Effector memory CD4-positive, alpha-beta T cell (primary cell): ENCODE measurements around the gene DPY19L2.
"Not testable (repeated sequence)": the region's sequence is repeated elsewhere in the genome, so short reads cannot be mapped to it uniquely, and the experiment has no call there.

Source experiments
- DNase-seq, 3 donors: peaks; one replicate each; pipeline ENCODE4 v3.0.0-alpha.2; 2020
- H3K27ac ChIP-seq: 2 replicates; pipeline ENCODE4 v1.7.0; 2013; ENCODE audit warnings: mild to moderate bottlenecking, low read length, moderate library complexity; ENCODE audit not compliant: insufficient read depth, poor library complexity, severe bottlenecking
- H3K27me3 ChIP-seq: replicated peaks from 2 replicates; pipeline ENCODE4 v1.7.0; 2013; ENCODE audit warnings: mild to moderate bottlenecking, low read length; ENCODE audit not compliant: insufficient read depth, control insufficient read depth, poor library complexity, severe bottlenecking
- H3K36me3 ChIP-seq: 2 replicates; pipeline ENCODE4 v1.7.0; 2013; ENCODE audit warnings: mild to moderate bottlenecking, low read length, moderate library complexity; ENCODE audit not compliant: control insufficient read depth, insufficient read depth
- H3K4me1 ChIP-seq: 2 replicates; pipeline ENCODE4 v1.7.0; 2013; ENCODE audit warnings: low read length, mild to moderate bottlenecking; ENCODE audit not compliant: control insufficient read depth, insufficient read depth, poor library complexity, severe bottlenecking
- H3K4me3 ChIP-seq: 2 replicates; pipeline ENCODE4 v1.7.0; 2013; ENCODE audit warnings: low read length, low read depth, mild to moderate bottlenecking; ENCODE audit not compliant: insufficient read depth, poor library complexity, severe bottlenecking
- H3K9me3 ChIP-seq: 2 replicates; pipeline ENCODE4 v1.7.0; 2013; ENCODE audit warnings: mild to moderate bottlenecking, low read length, moderate library complexity; ENCODE audit not compliant: control insufficient read depth

DPY19L2 gene

GRCh38 chr12:63549034-63549433, 119.3 kb downstream of the DPY19L2 start:
- H3K36me3 ChIP-seq, H3K27me3 ChIP-seq, H3K4me1 ChIP-seq, DNase-seq, H3K4me3 ChIP-seq, H3K9me3 ChIP-seq, H3K27ac ChIP-seq: not testable (repeated sequence)

GRCh38 chr12:63545298-63545916, 122.9 kb downstream of the DPY19L2 start:
- not testable (repeated sequence) for DNase-seq

GRCh38 chr12:63538656-63539055, 129.6 kb downstream of the DPY19L2 start:
- not testable (repeated sequence) for H3K9me3 ChIP-seq, DNase-seq, H3K36me3 ChIP-seq, H3K4me1 ChIP-seq, H3K4me3 ChIP-seq, H3K27ac ChIP-seq, H3K27me3 ChIP-seq

More at GRCh38 chr12:63545298-63545916, 122.9 kb downstream of the DPY19L2 start:
- H3K4me3 ChIP-seq, H3K27ac ChIP-seq, H3K9me3 ChIP-seq, H3K36me3 ChIP-seq, H3K4me1 ChIP-seq, H3K27me3 ChIP-seq: not testable (repeated sequence)

- H3K9me3 ChIP-seq, H3K4me1 ChIP-seq, H3K36me3 ChIP-seq, H3K27ac ChIP-seq, H3K27me3 ChIP-seq, H3K4me3 ChIP-seq, DNase-seq: not testable (repeated sequence)
Observed at GRCh38 chr12:63537838-63538237, 130.5 kb downstream of the DPY19L2 start.

GRCh38 chr12:63529641-63530040, 138.7 kb downstream of the DPY19L2 start:
- not testable (repeated sequence) for H3K9me3 ChIP-seq, H3K27ac ChIP-seq, H3K27me3 ChIP-seq, H3K36me3 ChIP-seq, H3K4me3 ChIP-seq, DNase-seq, H3K4me1 ChIP-seq

GRCh38 chr12:63525831-63526230, 142.5 kb downstream of the DPY19L2 start:
- DNase-seq, result no peak
- no peaks in the 10 kb centered on the region for H3K4me1 ChIP-seq
- H3K27me3 ChIP-seq, result no peaks in the 10 kb centered on the region
- no peak overlapping the region for H3K4me3 ChIP-seq
- no peaks in the 10 kb centered on the region for H3K9me3 ChIP-seq
- H3K27ac ChIP-seq, result no peak overlapping the region
- H3K36me3 ChIP-seq, result no peaks in the 10 kb centered on the region

- no peaks in the 10 kb centered on the region for H3K27me3 ChIP-seq
- no peak for DNase-seq
- H3K27ac ChIP-seq, result no peak overlapping the region
- no peaks in the 10 kb centered on the region for H3K4me1 ChIP-seq
- no peaks in the 10 kb centered on the region for H3K9me3 ChIP-seq
- H3K36me3 ChIP-seq, result no peaks in the 10 kb centered on the region
- no peak overlapping the region for H3K4me3 ChIP-seq
Observed at GRCh38 chr12:63521706-63522105, 146.6 kb downstream of the DPY19L2 start.
